ENCODE results near the gene SMIM5.
A peak's percentile ranks its signal among the peaks of the same experiment; 100 is the strongest.

The SMIM5 gene

DNA sequence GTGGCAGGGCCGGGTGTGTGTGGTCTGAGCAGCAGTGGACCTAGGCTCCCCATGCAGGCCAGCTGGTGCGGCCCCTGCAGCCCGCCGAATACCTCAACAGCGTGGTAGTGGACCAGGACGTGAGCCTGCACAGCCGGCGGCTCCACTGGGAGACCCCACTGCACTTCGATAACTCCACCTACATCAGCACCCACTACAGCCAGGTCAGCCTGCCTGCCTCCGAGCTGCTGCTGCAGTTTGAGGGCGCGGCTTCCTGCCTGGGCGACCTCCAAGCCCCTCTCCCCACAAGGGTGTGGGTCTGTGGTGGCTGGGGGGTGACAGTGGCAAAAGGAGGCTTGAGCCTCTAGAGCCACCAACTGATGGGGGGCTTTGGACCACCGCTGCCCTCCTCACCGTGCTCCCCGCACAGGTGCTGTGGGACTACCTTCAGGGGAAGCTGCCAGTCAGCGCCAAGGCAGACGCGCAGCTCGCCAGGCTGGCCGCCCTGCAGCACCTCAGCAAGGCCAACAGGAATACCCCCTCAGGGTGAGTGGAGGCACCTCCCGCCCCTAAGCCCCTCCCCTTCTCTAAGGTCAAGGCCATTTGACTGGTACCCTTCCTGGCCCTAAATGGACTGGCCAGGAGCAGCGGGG, 8.4 kb upstream of the SMIM5 start:
- no peak overlapping the region for H3K4me3 ChIP-seq (ENCODE audit: low read depth, low read length)
- TF ChIP-seq, protein P1, sequence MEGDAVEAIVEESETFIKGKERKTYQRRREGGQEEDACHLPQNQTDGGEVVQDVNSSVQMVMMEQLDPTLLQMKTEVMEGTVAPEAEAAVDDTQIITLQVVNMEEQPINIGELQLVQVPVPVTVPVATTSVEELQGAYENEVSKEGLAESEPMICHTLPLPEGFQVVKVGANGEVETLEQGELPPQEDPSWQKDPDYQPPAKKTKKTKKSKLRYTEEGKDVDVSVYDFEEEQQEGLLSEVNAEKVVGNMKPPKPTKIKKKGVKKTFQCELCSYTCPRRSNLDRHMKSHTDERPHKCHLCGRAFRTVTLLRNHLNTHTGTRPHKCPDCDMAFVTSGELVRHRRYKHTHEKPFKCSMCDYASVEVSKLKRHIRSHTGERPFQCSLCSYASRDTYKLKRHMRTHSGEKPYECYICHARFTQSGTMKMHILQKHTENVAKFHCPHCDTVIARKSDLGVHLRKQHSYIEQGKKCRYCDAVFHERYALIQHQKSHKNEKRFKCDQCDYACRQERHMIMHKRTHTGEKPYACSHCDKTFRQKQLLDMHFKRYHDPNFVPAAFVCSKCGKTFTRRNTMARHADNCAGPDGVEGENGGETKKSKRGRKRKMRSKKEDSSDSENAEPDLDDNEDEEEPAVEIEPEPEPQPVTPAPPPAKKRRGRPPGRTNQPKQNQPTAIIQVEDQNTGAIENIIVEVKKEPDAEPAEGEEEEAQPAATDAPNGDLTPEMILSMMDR (IDR thresholded peaks at IDR 0.05; ENCODE audit: low read depth, low read length, missing control alignments), result no peak
- DNase-seq (ENCODE audit: low read depth), result no peak
- in situ Hi-C loops (cut with HindIII; ENCODE audit: low sequenced_read_pairs), result no loop called here

DNA sequence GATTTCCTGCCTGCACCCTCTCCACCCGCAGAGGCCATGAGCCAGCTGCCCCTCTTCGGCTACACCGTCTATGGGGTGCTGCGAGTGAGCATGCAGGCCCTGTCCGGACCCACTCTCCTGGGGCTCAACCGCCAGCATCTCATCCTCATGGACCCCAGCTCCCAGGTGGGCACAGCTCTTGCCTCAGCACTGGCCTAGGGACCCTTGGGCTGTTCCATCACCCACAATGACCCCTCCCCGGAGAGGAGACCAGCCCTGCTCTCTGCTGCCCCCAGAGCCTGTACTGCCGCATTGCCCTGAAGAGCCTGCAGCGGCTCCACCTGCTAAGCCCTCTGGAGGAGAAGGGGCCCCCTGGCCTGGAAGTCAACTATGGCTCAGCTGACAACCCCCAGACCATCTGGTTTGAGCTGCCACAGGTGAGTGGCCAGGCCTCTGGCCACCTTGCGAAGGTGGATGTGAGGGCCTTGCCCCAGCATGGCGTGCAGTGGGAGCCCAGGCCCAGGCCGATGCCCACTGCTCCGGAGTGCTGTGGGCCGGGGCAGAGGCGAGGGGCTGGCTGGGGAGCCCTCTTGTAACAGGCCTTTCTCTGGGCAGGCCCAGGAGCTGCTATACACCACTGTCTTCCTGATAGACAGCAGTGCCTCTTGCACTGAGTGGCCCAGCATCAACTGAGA, 7.3 kb upstream of the SMIM5 start:
- no peak overlapping the region for H3K4me3 ChIP-seq (ENCODE audit: low read depth, low read length)
- in situ Hi-C loops (cut with HindIII; ENCODE audit: low sequenced_read_pairs), result no loop called here
- TF ChIP-seq, protein P1 (IDR thresholded peaks at IDR 0.05; ENCODE audit: low read depth, low read length, missing control alignments), result peak; percentile 91
- DNase-seq (ENCODE audit: low read depth), result no peak

DNA sequence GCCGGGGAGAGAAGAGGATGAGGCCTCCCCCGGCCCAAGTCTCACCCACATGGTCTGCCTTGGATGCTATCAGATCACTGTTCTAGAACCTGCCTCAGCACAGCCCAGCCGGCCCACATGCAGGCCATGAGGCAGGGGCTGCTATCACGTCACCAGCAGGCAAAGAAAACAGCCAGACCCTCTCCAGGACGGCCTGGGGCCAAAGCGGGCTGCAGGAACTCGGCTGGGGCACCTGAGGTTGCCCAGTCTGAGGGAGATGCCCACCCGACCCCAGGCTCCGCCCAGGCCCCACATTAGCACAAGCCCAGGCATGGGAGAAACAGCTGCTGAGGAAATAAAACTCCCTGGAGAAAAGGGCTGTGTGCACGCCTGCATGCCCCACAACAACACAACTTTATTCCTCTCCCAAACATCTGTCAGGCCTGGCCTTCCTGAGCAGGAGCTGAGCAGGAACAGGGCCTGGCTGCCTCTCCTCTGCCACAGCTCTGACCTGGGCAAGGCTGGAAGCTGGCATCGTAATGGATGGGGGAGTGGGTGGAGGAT, 6.7 kb upstream of the SMIM5 start:
- H3K4me3 ChIP-seq (ENCODE audit: low read depth, low read length), result no peak overlapping the region
- DNase-seq (ENCODE audit: low read depth), result no peak
- in situ Hi-C loops (cut with HindIII; ENCODE audit: low sequenced_read_pairs), result no loop called here
- TF ChIP-seq, protein P1 (IDR thresholded peaks at IDR 0.05; ENCODE audit: low read depth, low read length, missing control alignments), result no peak

DNA sequence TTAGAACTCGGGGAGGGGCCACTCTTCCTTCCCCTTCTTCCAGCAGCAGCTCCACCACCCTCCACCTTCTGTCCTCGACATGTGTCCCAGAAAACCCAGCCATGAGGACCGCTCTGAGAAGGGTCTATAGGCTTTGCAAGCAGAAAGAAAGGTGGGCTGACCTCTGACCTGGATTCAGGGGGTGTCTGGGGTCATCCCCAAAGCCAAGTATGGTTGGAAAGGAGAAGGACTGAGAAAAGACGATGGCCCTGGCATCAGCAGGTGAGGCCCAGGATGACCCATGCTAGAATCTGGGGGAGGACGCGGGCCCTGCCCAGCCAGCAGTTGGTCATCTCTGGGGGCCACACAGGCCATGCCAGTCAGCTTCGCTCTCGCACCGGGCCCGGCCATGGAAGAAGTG, 6.1 kb upstream of the SMIM5 start:
- in situ Hi-C loops (cut with HindIII; ENCODE audit: low sequenced_read_pairs), result no loop called here
- DNase-seq (ENCODE audit: low read depth), result no peak
- no peak overlapping the region for H3K4me3 ChIP-seq (ENCODE audit: low read depth, low read length)
- TF ChIP-seq, protein P1 (IDR thresholded peaks at IDR 0.05; ENCODE audit: low read depth, low read length, missing control alignments), result no peak

DNA sequence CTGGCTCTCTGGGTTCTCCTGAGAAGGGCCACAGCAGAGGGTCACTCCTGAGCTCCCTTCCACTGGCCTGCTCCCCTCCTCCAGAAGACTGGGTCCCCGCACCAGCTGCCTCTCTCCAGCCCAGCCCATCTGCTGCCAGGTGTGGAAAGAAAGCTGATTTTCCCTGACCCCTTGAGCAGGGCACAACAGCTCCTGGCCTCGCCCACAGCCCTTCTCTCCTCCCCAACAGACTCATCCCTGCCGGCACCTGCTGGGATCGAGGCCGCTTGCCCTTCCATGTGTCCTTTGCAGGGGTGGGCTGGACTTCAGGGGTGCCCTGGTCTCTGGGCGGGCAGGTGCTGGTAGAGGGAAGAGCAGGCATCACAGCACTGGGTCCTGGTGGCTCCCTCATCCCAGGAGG, 4.8 kb upstream of the SMIM5 start:
- TF ChIP-seq, protein P1 (IDR thresholded peaks at IDR 0.05; ENCODE audit: low read depth, low read length, missing control alignments), result no peak
- DNase-seq (ENCODE audit: low read depth), result no peak
- in situ Hi-C loops (cut with HindIII; ENCODE audit: low sequenced_read_pairs), result no loop called here
- H3K4me3 ChIP-seq (ENCODE audit: low read depth, low read length), result no peak overlapping the region

DNA sequence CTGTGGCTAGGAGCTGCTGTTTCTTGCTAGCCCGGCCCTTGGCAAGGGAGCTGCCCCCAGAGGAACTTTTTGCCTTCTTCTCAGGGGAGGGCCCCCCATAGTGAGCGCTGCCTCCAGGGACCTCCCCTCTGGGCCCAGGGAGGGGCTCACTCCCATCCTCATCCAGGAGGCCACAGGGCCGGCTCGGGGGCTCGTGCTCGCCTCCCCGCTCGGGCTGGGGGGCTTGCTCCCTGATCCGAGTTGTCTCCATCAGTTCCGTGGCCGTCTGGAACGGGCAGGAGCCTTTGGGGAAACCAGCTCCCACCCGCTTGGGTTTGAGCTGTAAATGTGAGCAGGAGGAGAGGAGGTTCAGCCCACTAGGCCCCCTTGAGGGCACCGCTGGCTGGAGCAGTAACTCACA, 4.1 kb upstream of the SMIM5 start:
- TF ChIP-seq, protein P1 (IDR thresholded peaks at IDR 0.05; ENCODE audit: low read depth, low read length, missing control alignments), result no peak
- DNase-seq (ENCODE audit: low read depth), result no peak
- H3K4me3 ChIP-seq (ENCODE audit: low read depth, low read length), result no peak overlapping the region
- in situ Hi-C loops (cut with HindIII; ENCODE audit: low sequenced_read_pairs), result no loop called here

All from astrocyte of the cerebellum (primary cell).